Osteoblast (primary cell): ENCODE measurements around the gene SOX13. TPM values are rescaled to one million over a fixed set of nuclear protein-coding genes. Genes with fewer than 3 reads are reported as not detected.
A peak's percentile ranks its signal among the peaks of the same experiment; 100 is the strongest.

Source experiments
- DNase-seq: peaks from one replicate; pipeline ENCODE4 v3.0.0; 2011; ENCODE audit warnings: low spot score, mixed read lengths; ENCODE audit not compliant: insufficient read length; ENCODE audit errors: missing footprints
- H2AFZ ChIP-seq: 2 replicates; pipeline ENCODE4 v1.6.0; 2011; ENCODE audit warnings: mild to moderate bottlenecking, low read length
- H3K27ac ChIP-seq: 2 replicates; pipeline ENCODE4 v1.5.1; 2011; ENCODE audit warnings: mild to moderate bottlenecking, low read depth, low read length, moderate library complexity
- H3K27me3 ChIP-seq: 2 replicates; pipeline ENCODE4 v1.6.0; 2012; ENCODE audit warnings: mild to moderate bottlenecking, control low read depth, inconsistent platforms, low read length, moderate library complexity; ENCODE audit not compliant: insufficient read depth
- H3K36me3 ChIP-seq: 2 replicates; pipeline ENCODE4 v1.5.1; 2011; ENCODE audit warnings: mild to moderate bottlenecking, low read length, control low read depth, moderate library complexity; ENCODE audit not compliant: insufficient read depth
- H3K4me1 ChIP-seq: 2 replicates; pipeline ENCODE4 v1.5.1; 2011; ENCODE audit warnings: mild to moderate bottlenecking, low read length, control low read depth, moderate library complexity; ENCODE audit not compliant: insufficient read depth
- H3K4me2 ChIP-seq: 2 replicates; pipeline ENCODE4 v1.6.0; 2011; ENCODE audit warnings: mild to moderate bottlenecking, low read length; ENCODE audit not compliant: insufficient read depth
- H3K4me3 ChIP-seq: fragments of 200-600 bp; sonication (generic); 3 replicates; pipeline ENCODE4 v1.5.1; 2012; ENCODE audit warnings: mild to moderate bottlenecking, low read length, inconsistent platforms; ENCODE audit not compliant: insufficient read depth
- H3K79me2 ChIP-seq: 2 replicates; pipeline ENCODE4 v1.6.0; 2012; ENCODE audit warnings: mild to moderate bottlenecking, low read length, control low read depth, inconsistent platforms; ENCODE audit not compliant: insufficient read depth
- H3K9me3 ChIP-seq: 2 replicates; pipeline ENCODE4 v1.5.1; 2011; ENCODE audit warnings: low read depth, low read length, control low read depth
- H4K20me1 ChIP-seq: 2 replicates; pipeline ENCODE4 v1.6.0; 2012; ENCODE audit warnings: mild to moderate bottlenecking, low read length, control low read depth; ENCODE audit not compliant: insufficient read depth
- total RNA-seq: library from RNA; depleted of rRNA; stranded (reverse); fragments of >200 nt; gene quantifications from 2 replicates; pipeline ENCODE4 v1.2.3, GENCODE V29; 2012
- TF ChIP-seq, protein P1 (sequence below): IDR thresholded peaks from 2 replicates; pipeline ENCODE4 v1.5.1; 2011; ENCODE audit warnings: mild to moderate bottlenecking, low read depth, low read length, moderate library complexity; ENCODE audit errors: extremely low read depth

SOX13 gene
- total RNA-seq, 1 donor = 9.0 TPM

DNA sequence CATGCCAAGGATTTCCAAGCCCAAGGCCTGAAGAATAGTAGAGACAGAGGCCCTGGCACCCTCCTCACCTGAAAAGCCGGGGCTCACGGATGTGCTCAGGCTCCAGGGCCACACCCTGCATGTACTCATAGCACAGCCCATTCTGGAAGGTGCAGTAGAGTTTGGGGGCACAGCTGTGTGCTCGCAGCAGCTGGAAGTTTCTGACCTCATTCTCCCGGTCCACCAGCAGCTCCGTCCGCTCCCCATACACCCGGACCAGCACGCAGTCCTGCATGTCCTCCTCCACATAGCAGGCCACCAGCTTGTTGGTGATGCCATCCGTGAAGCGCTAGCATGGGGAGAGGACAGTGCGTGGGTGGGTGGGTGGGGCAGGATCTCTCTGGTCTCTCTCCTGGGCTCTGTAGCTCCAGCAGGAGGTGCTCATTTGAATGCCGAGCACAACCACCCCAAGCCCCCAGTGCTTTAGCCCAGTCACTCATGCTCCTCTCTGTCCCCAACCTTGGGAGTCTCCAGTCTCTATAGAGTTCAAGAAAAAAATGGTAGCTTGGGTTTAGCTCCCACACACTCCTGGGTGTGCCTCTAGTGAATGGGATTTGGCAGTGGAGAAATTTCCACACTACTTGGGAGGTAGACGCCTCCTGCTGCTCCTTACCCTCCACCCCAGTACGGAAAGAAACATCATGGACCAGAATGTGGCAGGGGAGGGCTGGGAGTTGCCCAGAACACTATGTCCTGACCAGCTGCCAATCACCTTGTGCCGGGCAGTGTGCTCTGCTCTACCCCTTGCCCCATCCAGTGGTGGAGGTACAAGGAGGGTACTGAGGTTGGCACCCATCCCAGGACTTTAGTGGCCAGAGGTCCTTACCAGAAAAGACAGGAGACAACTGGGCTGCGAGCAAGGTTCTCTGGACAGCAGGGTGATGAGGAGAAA lies 77.0 kb downstream of the SOX13 start:
- Histone ChIP-seq H3K4me3 (no peak overlapping the region), H3K4me2 (no peak overlapping the region), H4K20me1 (no peaks in the 10 kb centered on the region), H2AFZ (no peak overlapping the region), H3K9me3 (no peaks in the 10 kb centered on the region), H3K27ac (no peak overlapping the region), H3K27me3 (peaks cover 40% of the 10 kb centered on the region), H3K79me2 (no peaks in the 10 kb centered on the region), H3K4me1 (no peaks in the 10 kb centered on the region), H3K36me3 (no peaks in the 10 kb centered on the region)
- peak; percentile 81 for DNase-seq
- TF ChIP-seq, protein P1, sequence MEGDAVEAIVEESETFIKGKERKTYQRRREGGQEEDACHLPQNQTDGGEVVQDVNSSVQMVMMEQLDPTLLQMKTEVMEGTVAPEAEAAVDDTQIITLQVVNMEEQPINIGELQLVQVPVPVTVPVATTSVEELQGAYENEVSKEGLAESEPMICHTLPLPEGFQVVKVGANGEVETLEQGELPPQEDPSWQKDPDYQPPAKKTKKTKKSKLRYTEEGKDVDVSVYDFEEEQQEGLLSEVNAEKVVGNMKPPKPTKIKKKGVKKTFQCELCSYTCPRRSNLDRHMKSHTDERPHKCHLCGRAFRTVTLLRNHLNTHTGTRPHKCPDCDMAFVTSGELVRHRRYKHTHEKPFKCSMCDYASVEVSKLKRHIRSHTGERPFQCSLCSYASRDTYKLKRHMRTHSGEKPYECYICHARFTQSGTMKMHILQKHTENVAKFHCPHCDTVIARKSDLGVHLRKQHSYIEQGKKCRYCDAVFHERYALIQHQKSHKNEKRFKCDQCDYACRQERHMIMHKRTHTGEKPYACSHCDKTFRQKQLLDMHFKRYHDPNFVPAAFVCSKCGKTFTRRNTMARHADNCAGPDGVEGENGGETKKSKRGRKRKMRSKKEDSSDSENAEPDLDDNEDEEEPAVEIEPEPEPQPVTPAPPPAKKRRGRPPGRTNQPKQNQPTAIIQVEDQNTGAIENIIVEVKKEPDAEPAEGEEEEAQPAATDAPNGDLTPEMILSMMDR = no peak

DNA sequence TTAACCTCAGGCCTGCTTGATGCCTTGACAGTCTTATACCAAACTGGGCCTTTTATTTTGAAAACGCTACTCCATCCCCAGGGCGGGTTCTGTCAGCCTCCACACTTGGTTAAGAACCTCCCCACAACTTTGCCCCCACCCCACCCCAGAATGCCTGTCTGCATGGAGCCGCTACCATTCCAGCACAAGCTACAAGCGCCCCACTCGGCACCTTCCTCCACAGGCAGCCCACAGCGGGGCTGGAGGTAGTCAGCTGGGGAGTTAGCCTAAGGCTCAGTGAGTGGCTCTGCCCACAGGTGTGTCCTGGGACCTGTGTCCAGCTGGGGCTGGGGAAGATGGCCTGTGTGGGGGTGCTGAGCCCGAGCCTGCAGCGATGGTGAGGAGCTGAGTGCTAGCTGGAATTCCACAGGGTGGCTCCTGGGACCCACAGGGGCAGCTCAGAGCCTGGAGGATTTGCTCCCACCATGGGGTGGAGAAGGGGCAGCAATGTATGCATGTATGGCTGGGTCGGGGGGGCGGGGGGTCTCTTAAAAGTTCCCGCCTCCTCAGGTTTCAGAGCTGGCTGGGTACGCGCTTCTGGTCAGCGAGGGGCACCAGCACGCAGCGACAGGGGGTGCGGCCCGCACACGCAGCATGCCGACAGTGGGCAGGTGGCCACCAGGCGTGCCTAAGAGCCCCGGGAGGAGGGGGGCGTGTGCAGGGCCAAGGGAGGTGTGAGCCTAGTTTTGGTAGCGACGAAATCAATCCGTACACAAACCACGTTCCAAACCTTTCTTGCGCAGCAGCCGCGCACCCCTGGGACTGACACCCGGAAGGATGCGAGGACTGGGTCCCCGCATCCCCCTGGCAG lies 78.0 kb downstream of the SOX13 start:
- DNase-seq = peak; percentile 87
- H4K20me1 ChIP-seq = no peaks in the 10 kb centered on the region
- peak overlapping the region; percentile 74 for H3K4me2 ChIP-seq
- no peak overlapping the region for H2AFZ ChIP-seq
- H3K79me2 ChIP-seq = no peaks in the 10 kb centered on the region
- no peaks in the 10 kb centered on the region for H3K36me3 ChIP-seq
- H3K9me3 ChIP-seq = no peaks in the 10 kb centered on the region
- TF ChIP-seq, protein P1 = no peak
- peaks cover 36% of the 10 kb centered on the region for H3K27me3 ChIP-seq
- peak overlapping the region; percentile 66 for H3K4me3 ChIP-seq
- no peak overlapping the region for H3K27ac ChIP-seq
- H3K4me1 ChIP-seq = no peaks in the 10 kb centered on the region

DNA sequence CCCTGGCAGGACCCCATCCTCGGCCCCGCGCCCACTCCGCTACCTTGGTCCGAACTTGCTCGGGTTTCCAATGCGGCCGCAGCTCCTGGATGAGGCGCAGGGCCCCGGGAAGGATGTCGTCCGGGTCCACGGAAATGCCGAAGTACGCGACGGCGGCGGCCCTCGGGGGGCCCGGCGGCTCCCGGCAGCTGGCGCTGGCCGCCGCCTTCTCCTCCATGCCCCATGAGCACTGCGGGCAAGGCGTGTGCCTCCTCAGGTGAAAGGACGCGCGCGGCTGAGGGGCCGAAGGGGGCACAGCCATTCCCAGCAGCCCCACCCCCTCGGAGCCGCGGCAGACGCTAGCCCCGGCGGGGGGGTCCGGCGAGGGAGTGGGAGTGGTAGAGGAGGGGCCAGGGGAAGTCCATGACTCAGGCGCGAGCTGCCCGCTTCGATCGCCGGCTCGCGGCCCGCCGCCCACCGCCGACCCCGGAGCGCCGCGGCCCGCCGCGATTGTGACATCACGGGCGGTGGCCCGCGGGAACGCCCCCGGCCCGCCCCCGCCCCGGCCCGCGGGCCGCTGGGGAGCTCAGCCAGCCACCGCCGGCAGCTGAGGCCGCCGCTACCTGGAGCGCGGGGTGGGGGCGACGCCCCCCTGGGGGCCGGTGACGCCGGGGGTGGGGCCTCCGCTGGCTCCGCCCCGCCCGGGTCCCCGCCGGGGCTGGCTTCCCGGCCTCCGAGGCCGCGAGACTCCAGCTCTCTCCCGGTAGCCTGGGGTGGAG lies 78.8 kb downstream of the SOX13 start, which contains the start of gene ETNK2:
Gene ETNK2, minus strand, starts transcription at position 493 of the 758 bp plus-strand sequence. Its CDS starts 192 bp downstream, at position 301.
- Histone ChIP-seq H3K4me2 (peak within 1 kb of the TSS; percentile 74), H3K27me3 (peaks cover 36% of the 10 kb centered on the region), H3K27ac (no peak within 1 kb of the TSS), H3K4me1 (no peaks in the 10 kb centered on the region), H4K20me1 (no peaks in the 10 kb centered on the region), H3K79me2 (no peaks in the 10 kb centered on the region), H3K9me3 (no peaks in the 10 kb centered on the region), H2AFZ (peak within 1 kb of the TSS; percentile 35), H3K4me3 (peak within 1 kb of the TSS; percentile 66), H3K36me3 (no peaks in the 10 kb centered on the region)
- TF ChIP-seq, protein P1 = no peak
- peak; percentile 94 for DNase-seq
